ENCODE results near the gene DHODH. TPM values are rescaled to one million over a fixed set of nuclear protein-coding genes. Genes with fewer than 3 reads are reported as not detected.

Gene DHODH
- total and polyA plus RNA-seq, 2 donors (not counting 3 experiments of a cell fraction or from before 2014, with no cell fraction given), result 5.8 to 9.2 TPM

- no peaks in the 10 kb centered on the region for H3K9me1 ChIP-seq (replicated peaks; ENCODE audit: control insufficient read depth, extremely low read depth, insufficient read depth, low read length)
- no peak for DNase-seq (ENCODE audit: low read depth, low spot score)
- no peaks in the 10 kb centered on the region for H3K4me1 ChIP-seq (ENCODE audit: control insufficient read depth, extremely low read depth, insufficient read depth, low read length)
- H2AFZ ChIP-seq (ENCODE audit: low read depth, low read length), result no peak overlapping the region
- no peak for TF ChIP-seq MAX (IDR thresholded peaks at IDR 0.05; ENCODE audit: insufficient read depth, insufficient read length)
- no peak for TF ChIP-seq MYC (IDR thresholded peaks at IDR 0.05; ENCODE audit: low read depth, low read length)
- no peak for TF ChIP-seq CTCF (IDR thresholded peaks at IDR 0.05; ENCODE audit: extremely low read depth in 1 of 2, insufficient read depth in 1 of 2, low read depth in 1 of 2, low read length in 2 of 2)
- no peak for TF ChIP-seq EZH2 (IDR thresholded peaks at IDR 0.05; ENCODE audit: borderline replicate concordance, low read depth, low read length, severe bottlenecking)
- TF ChIP-seq GATA2 (IDR thresholded peaks at IDR 0.05; ENCODE audit: insufficient read depth, insufficient read length, low read depth, low read length), result no peak
- TF ChIP-seq FOS (IDR thresholded peaks at IDR 0.05; ENCODE audit: borderline replicate concordance, insufficient read depth, low read length), result no peak
- no peak for TF ChIP-seq POLR2A (IDR thresholded peaks at IDR 0.05; ENCODE audit: low read depth, low read length)
- no peak for TF ChIP-seq POLR2AphosphoS5 (IDR thresholded peaks at IDR 0.05; ENCODE audit: insufficient read depth, low read depth, low read length)
- TF ChIP-seq JUN (IDR thresholded peaks at IDR 0.05; ENCODE audit: borderline replicate concordance, insufficient read depth, insufficient read length, low read depth), result no peak
- intact Hi-C loops (cut with micrococcal nuclease) (loop anchor here (10.0 kb wide), 1 partner anchor 1890 kb away; no protein-coding TSS in a partner anchor), dilution Hi-C loops (cut with MboI; ENCODE audit: extremely low pct_ligation_motif_present, low sequenced_read_pairs) (no loop called here)
- H3K27ac ChIP-seq (ENCODE audit: insufficient read depth, low read depth, low read length), result no peak overlapping the region
- ChIA-PET CTCF (no interaction called here), POLR2A (no interaction called here)
- BruUV-seq (replicated peaks), result no TSS peak
- H3K79me2 ChIP-seq (ENCODE audit: control insufficient read depth, insufficient read depth, low read length), result no peaks in the 10 kb centered on the region
- no peak for FAIRE-seq
- H3K4me3 ChIP-seq (replicated peaks in 1 of 3; ENCODE audit: insufficient read depth in 1 of 3, low read depth in 1 of 3, low read length in 3 of 3), result no peak overlapping the region
- peaks cover 0 to 1% of the 10 kb centered on the region in 2 experiments for H3K27me3 ChIP-seq (ENCODE audit: control insufficient read depth in 2 of 2, insufficient read depth in 2 of 2, low read length in 2 of 2)
- no peaks in the 10 kb centered on the region for H4K20me1 ChIP-seq (replicated peaks; ENCODE audit: control insufficient read depth, extremely low read depth, insufficient read depth, low read length)
- no peaks in the 10 kb centered on the region for H3K36me3 ChIP-seq (ENCODE audit: control insufficient read depth in 2 of 2, extremely low read depth in 1 of 2, insufficient read depth in 2 of 2, low read length in 2 of 2)
- no peaks in the 10 kb centered on the region for H3K9me3 ChIP-seq (replicated peaks; ENCODE audit: control insufficient read depth, insufficient read depth, low read length)
- H3K4me2 ChIP-seq (ENCODE audit: insufficient read depth, low read length), result no peak overlapping the region
- H3K9ac ChIP-seq (replicated peaks; ENCODE audit: extremely low read depth, insufficient read depth, low read length), result no peak overlapping the region
Observed at GRCh38 chr16:72064361-72064894, 55.9 kb downstream of the DHODH start.
